Activated naive CD4-positive, alpha-beta T cell treated with anti-CD3 and anti-CD28 coated beads for 36 hours (primary cell): ENCODE results near the gene CYP27B1. TPM values are rescaled to one million over a fixed set of nuclear protein-coding genes. Genes with fewer than 3 reads are reported as not detected.

Source experiments
- CTCF ChIA-PET: fragments of 350-600 bp; sonication (Branson Sonifier 250); formaldehyde crosslinking; loops from one replicate; lab custom pipeline; 2021; ENCODE audit warnings: antibody characterized with exemption; lab: Charles Lee
- DNase-seq: peaks from one replicate; pipeline ENCODE4 v3.0.0-alpha.2; 2020
- H3K27ac Mint-ChIP-seq: one replicate; pipeline ENCODE4 v1.8.0; 2021; ENCODE audit warnings: mild to moderate bottlenecking, mixed read lengths
- H3K27me3 Mint-ChIP-seq: one replicate; pipeline ENCODE4 v1.8.0; 2021; ENCODE audit warnings: low read depth, mixed read lengths
- H3K36me3 Mint-ChIP-seq: one replicate; pipeline ENCODE4 v1.8.0; 2021; ENCODE audit warnings: low read depth, mixed read lengths
- H3K4me1 Mint-ChIP-seq: one replicate; pipeline ENCODE4 v1.8.0; 2021; ENCODE audit warnings: low read depth, mixed read lengths
- H3K4me3 Mint-ChIP-seq: one replicate; pipeline ENCODE4 v1.8.0; 2021; ENCODE audit warnings: mild to moderate bottlenecking, moderate library complexity, mixed read lengths
- H3K9me3 Mint-ChIP-seq: one replicate; pipeline ENCODE4 v1.8.0; 2021; ENCODE audit warnings: mixed read lengths
- intact Hi-C: fragments of 100-400 bp; cut with micrococcal nuclease; formaldehyde crosslinking; loops from one replicate; pipeline ENCODE4 v1.15.1; 2023
- total RNA-seq, 2 experiments: library from RNA; stranded (reverse); gene quantifications; one replicate each; pipeline ENCODE4 v1.2.3, GENCODE V29; 2021

Gene CYP27B1
- total RNA-seq, 2 experiments from 2014 or later = 5.4 to 6.1 TPM

DNA sequence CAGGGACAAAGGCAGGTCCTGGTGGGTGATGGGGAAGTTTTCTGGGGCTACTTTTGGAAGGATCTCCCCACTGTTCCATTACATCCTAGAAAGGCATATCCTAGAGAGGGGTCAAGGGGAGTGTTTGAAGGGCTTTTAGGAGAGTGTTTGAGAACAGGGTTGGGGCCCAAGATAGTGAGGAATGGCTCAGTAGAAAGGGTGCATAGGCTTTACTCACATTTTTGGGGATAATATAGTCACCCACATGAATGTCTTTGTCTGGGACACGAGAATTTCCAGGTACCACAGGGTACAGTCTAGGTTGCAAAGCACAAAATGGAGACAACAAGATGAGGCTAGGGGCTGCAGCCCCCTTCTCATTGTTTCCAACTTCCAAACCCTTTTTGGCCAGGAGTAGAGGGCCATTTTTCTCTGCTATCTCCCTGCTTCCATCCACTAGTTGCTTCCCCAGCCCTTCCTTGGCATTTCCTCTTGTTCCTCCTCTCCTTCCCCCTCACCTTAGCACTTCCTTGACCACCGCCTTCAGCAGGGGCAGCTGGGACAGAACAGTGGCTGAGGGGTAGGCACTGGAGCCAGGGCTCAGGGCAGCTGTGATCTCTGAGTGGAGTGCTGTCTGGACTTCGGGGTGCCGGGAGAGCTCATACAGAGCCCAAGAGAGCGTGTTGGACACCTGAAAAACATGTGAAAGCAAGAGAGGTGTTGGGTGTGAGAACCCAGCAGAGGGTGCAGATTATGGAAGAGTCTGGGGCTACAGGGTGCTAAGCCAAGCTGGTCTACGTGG lies 2.8 kb downstream of the CYP27B1 start:
- peak overlapping the region; percentile 88 for H3K4me3 Mint-ChIP-seq
- no peak overlapping the region for H3K27ac Mint-ChIP-seq
- H3K4me1 Mint-ChIP-seq = peaks cover 37% of the 10 kb centered on the region
- intact Hi-C loops = loop anchor here (2.0 kb wide), 1 partner anchor 19 kb away; the partner anchor contains the start of gene TSFM
- CTCF ChIA-PET = interaction anchor here (0.6 to 5.3 kb wide), 7 partner anchors 8 to 178 kb away, joined by 3 to 42 read pairs (median 5); partner anchors contain the start of gene MARCHF9
- peaks cover 6% of the 10 kb centered on the region for H3K27me3 Mint-ChIP-seq
- peaks cover 18% of the 10 kb centered on the region for H3K36me3 Mint-ChIP-seq
- no peaks in the 10 kb centered on the region for H3K9me3 Mint-ChIP-seq
- no peak for DNase-seq

DNA sequence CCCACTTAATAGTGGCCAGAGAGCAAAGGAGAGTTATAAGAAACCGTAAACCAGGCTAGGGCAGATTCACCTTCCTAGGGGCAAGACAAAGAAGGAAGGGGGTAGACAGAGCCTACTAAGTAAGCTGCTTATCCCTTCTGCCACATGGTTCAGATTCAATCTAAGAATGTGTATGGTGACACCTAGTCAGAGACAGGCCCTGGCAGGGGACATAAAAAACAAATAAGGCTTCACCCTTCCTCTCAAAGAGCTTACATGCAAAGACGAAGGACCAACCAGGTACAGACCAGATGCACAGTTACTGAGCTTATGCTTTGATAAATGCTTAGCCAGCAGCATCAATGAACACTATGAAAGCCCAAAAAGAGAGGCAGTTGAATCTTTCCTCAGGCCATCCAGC lies 4.4 kb downstream of the CYP27B1 start:
- H3K27me3 Mint-ChIP-seq = peaks cover 6% of the 10 kb centered on the region
- CTCF ChIA-PET = interaction anchor here (1.0 kb wide), 1 partner anchor 147 kb away, joined by 8 read pairs; no protein-coding TSS in a partner anchor
- H3K27ac Mint-ChIP-seq = no peak overlapping the region
- DNase-seq = no peak
- H3K4me3 Mint-ChIP-seq = no peak overlapping the region
- peaks cover 13% of the 10 kb centered on the region for H3K36me3 Mint-ChIP-seq
- peaks cover 42% of the 10 kb centered on the region for H3K4me1 Mint-ChIP-seq
- no peaks in the 10 kb centered on the region for H3K9me3 Mint-ChIP-seq
- intact Hi-C loops = no loop called here

DNA sequence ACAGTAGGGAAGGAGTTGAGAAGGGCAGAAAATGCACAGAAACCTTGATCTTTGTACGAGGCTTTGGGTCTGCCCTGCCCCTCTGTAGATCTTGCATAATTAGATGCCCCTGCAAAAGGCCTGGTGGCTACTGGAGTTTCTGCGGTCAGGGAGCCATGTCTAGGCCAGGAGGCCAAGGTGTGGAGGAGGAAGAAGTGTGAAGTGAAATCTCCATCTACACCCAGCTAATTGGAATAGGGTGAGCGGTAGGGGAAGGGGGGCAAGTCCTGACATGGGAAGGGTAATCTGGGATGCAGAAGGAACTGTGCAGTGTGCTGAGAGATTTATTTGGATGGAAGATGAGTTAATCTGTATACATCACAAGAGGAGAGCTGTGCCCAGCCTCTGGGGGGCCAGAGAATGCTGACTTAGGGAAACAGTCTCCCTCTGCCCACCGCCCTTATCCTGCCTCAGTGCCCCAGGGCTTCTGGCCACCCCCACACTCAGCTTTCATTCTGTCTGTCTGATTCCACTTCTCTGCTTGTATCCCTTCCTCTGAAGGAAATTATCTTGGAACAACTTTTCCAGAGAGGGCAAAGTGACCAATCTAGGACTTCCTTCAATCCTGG lies 5.4 kb downstream of the CYP27B1 start:
- DNase-seq = no peak
- no peaks in the 10 kb centered on the region for H3K9me3 Mint-ChIP-seq
- H3K4me1 Mint-ChIP-seq = peaks cover 41% of the 10 kb centered on the region
- H3K27ac Mint-ChIP-seq = no peak overlapping the region
- H3K27me3 Mint-ChIP-seq = peaks cover 4% of the 10 kb centered on the region
- CTCF ChIA-PET = interaction anchor here (0.5 to 1.5 kb wide), 4 partner anchors 11 to 148 kb away, joined by 3 to 8 read pairs (median 4); partner anchors contain the start of gene TSFM
- intact Hi-C loops = no loop called here
- peaks cover 19% of the 10 kb centered on the region for H3K36me3 Mint-ChIP-seq
- no peak overlapping the region for H3K4me3 Mint-ChIP-seq

DNA sequence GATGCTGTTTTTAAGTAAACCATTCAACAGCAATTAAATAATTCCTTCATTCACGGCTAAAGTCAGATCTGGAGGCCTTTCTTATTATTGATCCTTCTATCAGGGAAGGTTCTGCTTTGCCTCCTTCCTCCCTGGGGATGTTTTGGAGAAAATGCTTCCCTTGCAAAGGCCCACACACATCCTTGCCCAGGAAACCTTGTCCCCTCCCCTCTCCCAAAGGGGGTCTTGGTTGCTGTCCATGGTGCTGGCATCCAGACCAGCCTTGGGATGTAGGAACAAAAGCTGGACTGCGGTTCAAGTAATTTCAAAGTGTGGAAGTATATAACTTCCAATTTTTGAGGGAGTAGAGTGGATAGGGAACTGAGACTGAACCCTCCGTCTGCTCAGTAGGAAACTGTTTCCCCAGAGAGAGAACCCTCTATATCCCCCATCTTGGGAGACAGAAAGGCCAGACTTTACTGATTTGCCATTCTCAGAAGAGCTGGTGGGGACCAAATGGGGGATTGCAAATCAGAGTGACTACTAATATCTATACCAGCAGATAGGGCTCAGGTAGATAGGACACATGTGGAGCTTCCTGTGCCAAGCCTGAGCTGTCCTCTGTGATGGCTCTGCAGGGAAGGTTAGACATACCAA lies 6.4 kb downstream of the CYP27B1 start:
- no peak overlapping the region for H3K4me3 Mint-ChIP-seq

DNA sequence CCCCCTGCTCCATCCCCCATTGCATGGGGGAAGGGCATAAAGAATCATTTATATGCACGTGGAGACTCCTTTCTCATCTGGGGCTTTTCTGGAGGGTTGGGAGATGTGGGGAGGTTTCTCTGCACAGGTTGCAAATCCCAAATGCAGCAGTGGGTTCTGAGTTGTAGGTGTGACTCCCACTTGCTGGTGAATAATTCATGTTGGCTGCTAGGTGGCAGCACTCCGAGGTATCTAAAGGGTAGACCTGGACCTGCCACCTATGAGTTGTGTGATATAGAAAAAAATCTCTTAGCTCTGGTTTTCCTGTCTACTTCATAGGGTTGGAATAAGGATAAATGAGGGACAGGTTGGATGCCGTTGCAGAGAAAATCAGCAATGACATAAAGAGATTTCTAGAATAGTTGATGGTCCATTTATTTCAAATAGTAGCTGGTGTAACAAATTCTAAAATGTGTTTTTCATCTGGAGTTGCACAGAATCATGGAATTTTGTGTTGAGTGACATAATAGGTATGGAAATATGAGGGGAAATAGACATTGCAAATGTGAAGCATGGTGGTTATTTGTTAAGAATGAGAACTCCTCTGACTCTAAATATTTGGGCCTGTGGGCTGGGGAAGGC lies 7.4 kb downstream of the CYP27B1 start:
- H3K27ac Mint-ChIP-seq = no peak overlapping the region
- intact Hi-C loops = no loop called here
- CTCF ChIA-PET = interaction anchor here (0.7 to 2.3 kb wide), 22 partner anchors 8 to 179 kb away, joined by 3 to 17 read pairs (median 4); partner anchors contain the start of genes EEF1AKMT3, METTL1, TSFM and TSPAN31
- H3K9me3 Mint-ChIP-seq = no peaks in the 10 kb centered on the region
- H3K4me3 Mint-ChIP-seq = no peak overlapping the region
- peaks cover 19% of the 10 kb centered on the region for H3K36me3 Mint-ChIP-seq
- H3K27me3 Mint-ChIP-seq = no peaks in the 10 kb centered on the region
- DNase-seq = peak; percentile 63
- peaks cover 39% of the 10 kb centered on the region for H3K4me1 Mint-ChIP-seq

More for the DNA sequence above, 6.4 kb downstream of the CYP27B1 start:
- Mint-ChIP-seq H3K27ac (no peak overlapping the region), H3K4me1 (peaks cover 40% of the 10 kb centered on the region), H3K9me3 (no peaks in the 10 kb centered on the region), H3K36me3 (peaks cover 19% of the 10 kb centered on the region), H3K27me3 (no peaks in the 10 kb centered on the region)
- CTCF ChIA-PET = interaction anchor here (0.5 to 2.3 kb wide), 11 partner anchors 10 to 145 kb away, joined by 3 to 17 read pairs (median 6); partner anchors contain the start of genes EEF1AKMT3, METTL1 and TSFM
- no peak for DNase-seq
- intact Hi-C loops = no loop called here

DNA sequence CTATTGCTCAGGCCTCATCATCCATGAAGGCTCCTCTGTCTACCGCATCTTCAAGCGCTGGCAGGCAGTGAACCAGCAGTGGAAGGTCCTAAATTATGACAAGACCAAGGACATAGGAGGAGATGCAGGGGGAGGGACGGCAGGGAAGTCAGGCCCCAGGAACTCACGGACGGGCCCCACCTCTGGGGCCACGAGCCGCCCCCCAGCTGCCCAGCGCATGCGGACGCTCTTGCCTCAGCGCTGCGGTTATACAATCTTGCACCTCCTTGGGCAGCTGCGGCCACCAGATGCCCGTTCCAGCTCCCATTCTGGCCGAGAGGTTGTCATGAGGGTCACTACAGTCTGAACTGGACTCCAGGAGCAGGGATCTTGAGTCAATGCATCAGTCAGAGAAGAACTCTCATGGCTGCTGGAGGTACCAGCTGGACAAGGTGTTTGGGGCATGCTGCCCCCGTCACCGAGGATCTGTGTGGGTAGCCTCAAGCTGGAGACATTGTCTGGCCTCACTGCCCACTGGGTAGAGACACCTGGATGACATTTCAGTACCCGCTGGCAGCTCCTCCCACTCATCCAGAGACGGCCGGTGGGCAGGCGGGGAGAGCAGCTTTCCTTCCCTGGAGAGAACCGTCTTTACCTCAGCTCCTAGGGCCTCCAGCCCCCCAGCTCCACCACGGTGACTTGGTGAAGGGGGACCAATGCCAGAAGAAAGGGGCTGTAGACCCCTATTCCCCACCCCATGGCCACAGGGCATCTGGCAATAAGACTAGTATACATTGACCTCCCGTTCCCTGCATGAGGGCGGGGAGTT lies 8.1 kb downstream of the CYP27B1 start:
- no peaks in the 10 kb centered on the region for H3K9me3 Mint-ChIP-seq
- no peak overlapping the region for H3K4me3 Mint-ChIP-seq
- DNase-seq = no peak
- H3K36me3 Mint-ChIP-seq = peaks cover 18% of the 10 kb centered on the region
- H3K4me1 Mint-ChIP-seq = peaks cover 40% of the 10 kb centered on the region
- CTCF ChIA-PET = interaction anchor here (0.6 to 2.3 kb wide), 19 partner anchors 9 to 180 kb away, joined by 3 to 17 read pairs (median 5); partner anchors contain the start of genes TSFM and TSPAN31
- no peaks in the 10 kb centered on the region for H3K27me3 Mint-ChIP-seq
- intact Hi-C loops = no loop called here
- no peak overlapping the region for H3K27ac Mint-ChIP-seq

DNA sequence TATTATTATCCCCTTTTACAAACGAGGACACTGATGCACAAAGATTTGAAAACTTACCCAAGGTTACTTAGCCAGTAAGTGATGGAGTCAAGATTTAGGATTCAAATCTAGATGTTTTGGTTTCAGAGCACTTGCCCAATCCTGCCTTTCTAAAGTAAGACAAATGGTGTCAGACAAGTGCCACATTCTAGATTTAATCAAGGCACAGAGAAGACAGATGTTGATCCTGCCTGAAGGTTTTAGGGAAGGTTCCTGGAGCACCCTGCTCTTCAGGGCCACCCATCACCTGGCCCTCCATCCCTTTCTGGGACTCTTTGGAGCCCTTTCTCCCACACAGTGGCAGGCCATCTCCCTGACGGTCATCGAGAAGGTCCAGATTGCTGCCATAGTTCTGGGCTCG lies 9.1 kb downstream of the CYP27B1 start:
- no peak for DNase-seq
- no peaks in the 10 kb centered on the region for H3K9me3 Mint-ChIP-seq
- no peak overlapping the region for H3K4me3 Mint-ChIP-seq
- peaks cover 10% of the 10 kb centered on the region for H3K36me3 Mint-ChIP-seq
- CTCF ChIA-PET = interaction anchor here (1.2 to 1.6 kb wide), 2 partner anchors 24 to 147 kb away, joined by 6 to 7 read pairs; no protein-coding TSS in a partner anchor
- intact Hi-C loops = no loop called here
- peaks cover 43% of the 10 kb centered on the region for H3K4me1 Mint-ChIP-seq
- no peak overlapping the region for H3K27ac Mint-ChIP-seq
- H3K27me3 Mint-ChIP-seq = no peaks in the 10 kb centered on the region

DNA sequence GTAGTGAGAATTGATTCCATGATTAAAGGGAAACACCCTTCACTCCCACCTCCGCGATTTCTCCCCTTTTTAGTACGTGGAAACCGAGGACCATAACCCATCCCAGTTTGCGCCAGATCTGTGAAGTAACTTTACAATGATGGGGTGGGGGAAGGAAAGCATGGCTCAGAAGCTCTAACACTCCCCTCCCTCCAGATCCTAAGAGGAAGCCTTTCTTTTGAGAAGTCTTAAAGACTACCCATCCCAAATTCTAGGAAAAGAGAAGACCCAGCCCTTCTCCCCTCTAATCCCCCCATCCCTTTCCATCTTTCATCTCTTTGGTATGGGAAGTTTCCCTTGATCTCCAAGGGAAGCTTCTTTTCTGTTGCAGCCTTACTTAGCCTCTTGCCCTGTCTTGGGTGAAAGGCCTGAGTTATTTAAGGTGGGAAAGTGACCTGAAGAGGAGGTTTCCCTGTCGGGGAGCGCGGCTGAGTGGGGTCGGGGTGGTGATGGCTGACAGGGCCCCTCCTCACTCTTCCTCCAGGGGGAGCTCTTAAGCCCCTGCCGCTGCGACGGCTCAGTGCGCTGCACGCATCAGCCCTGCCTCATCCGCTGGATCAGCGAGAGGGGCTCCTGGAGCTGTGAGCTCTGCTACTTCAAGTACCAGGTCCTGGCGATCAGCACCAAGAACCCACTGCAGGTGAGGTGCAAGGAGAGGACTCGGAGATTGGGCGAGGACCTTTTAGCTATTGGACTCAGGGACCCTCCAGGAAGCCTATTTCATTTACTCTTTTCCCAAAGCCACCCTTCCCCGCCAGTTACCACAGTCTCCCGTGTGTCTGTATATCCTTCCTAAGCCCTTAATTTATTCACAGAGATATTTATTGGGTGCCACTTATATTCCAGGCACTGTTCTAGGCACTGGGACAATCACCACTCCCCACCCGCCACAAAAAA lies 10.2 kb downstream of the CYP27B1 start:
- CTCF ChIA-PET = interaction anchor here (0.6 to 3.4 kb wide), 26 partner anchors 9 to 274 kb away, joined by 3 to 42 read pairs (median 5); partner anchors contain the start of genes CYP27B1, EEF1AKMT3, METTL1 and TSPAN31
- peaks cover 15% of the 10 kb centered on the region for H3K36me3 Mint-ChIP-seq
- H3K4me1 Mint-ChIP-seq = peaks cover 51% of the 10 kb centered on the region
- intact Hi-C loops = loop anchor here (1.0 kb wide), 4 partner anchors 9 to 149 kb away; no protein-coding TSS in a partner anchor
- no peaks in the 10 kb centered on the region for H3K27me3 Mint-ChIP-seq
- H3K27ac Mint-ChIP-seq = no peak overlapping the region
- peak overlapping the region; percentile 81 for H3K4me3 Mint-ChIP-seq
- H3K9me3 Mint-ChIP-seq = no peaks in the 10 kb centered on the region
- DNase-seq = peak; percentile 77

DNA sequence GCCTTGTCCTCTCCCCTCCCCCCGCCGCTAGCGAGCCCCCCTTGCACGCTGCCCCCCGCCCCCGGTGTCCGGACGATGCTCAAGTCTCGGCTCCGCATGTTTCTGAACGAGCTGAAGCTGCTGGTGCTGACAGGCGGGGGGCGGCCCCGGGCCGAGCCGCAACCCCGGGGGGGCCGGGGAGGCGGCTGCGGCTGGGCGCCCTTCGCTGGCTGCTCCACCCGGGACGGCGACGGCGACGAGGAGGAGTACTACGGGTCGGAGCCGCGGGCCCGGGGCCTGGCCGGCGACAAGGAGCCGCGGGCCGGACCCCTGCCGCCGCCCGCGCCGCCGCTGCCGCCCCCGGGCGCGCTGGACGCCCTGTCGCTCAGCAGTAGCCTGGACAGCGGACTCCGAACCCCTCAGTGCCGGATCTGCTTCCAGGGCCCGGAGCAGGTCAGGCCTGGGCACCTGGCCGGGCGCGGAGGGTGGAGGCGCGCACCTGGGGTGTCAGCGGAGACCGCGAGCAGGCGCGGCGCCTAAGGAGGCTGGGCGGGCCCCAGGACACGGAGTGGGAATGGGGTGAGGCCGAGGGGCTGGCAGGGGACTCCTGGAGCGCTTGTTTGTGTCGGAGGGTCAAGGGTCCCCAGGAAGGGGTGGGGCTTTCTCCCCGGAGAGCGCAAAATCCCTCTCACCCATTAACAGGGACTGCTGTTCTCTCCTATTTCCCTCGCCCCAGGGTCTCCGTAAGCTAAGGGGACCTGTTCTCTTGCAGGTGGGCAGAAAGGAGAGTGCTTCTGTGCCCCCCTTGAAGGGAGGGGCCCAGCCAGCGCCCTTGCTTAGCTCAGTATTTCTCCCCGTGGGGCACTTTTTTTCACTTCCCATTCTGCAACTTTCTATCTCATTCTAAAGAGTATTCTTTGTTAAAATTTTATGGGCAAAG lies 11.2 kb downstream of the CYP27B1 start:
- intact Hi-C loops = loop anchor here (1.0 to 2.0 kb wide), 6 partner anchors 10 to 1841 kb away; partner anchors contain the start of gene SLC16A7
- peak overlapping the region; percentile 81 for H3K4me3 Mint-ChIP-seq
- no peaks in the 10 kb centered on the region for H3K9me3 Mint-ChIP-seq
- H3K27me3 Mint-ChIP-seq = no peaks in the 10 kb centered on the region
- peak; percentile 41 for DNase-seq
- H3K4me1 Mint-ChIP-seq = peaks cover 58% of the 10 kb centered on the region
- peaks cover 24% of the 10 kb centered on the region for H3K36me3 Mint-ChIP-seq
- CTCF ChIA-PET = interaction anchor here (0.6 to 3.4 kb wide), 17 partner anchors 10 to 152 kb away, joined by 3 to 42 read pairs (median 5); partner anchors contain the start of genes CYP27B1, EEF1AKMT3, METTL1 and TSPAN31
- no peak overlapping the region for H3K27ac Mint-ChIP-seq
